Muscle of arm (tissue), 12 donors: ENCODE measurements around the gene FBXO42. TPM values are rescaled to one million over a fixed set of nuclear protein-coding genes. Genes with fewer than 3 reads are reported as not detected.
"Not testable (repeated sequence)": the region's sequence is repeated elsewhere in the genome, so short reads cannot be mapped to it uniquely, and the experiment has no call there.

Source experiments
- DNase-seq: peaks from one replicate; pipeline ENCODE4 v3.0.0-alpha.2; 2013
- polyA plus RNA-seq, 12 donors: library from polyadenylated mRNA; unstranded; fragments of 120-200 nt; gene quantifications; one replicate each; pipeline ENCODE4 v1.2.1, GENCODE V29; 2013; ENCODE audit not compliant: insufficient read length in 12 of 12

Gene FBXO42
- polyA plus RNA-seq, 12 donors = 13.9 to 18.9 (median 16.8) TPM; not detected in 1

GRCh38 chr1:16275591-16275990, 76.7 kb downstream of the FBXO42 start:
- no peak for DNase-seq

GRCh38 chr1:16267690-16268180, 84.5 kb downstream of the FBXO42 start:
- no peak for DNase-seq

- no peak for DNase-seq
Measured at GRCh38 chr1:16266411-16267118, 85.7 kb downstream of the FBXO42 start.

GRCh38 chr1:16262067-16262466, 90.2 kb downstream of the FBXO42 start:
- DNase-seq = no peak

GRCh38 chr1:16260814-16261213, 91.5 kb downstream of the FBXO42 start:
- no peak for DNase-seq

- DNase-seq = no peak
Measured at GRCh38 chr1:16258591-16259135, 93.6 kb downstream of the FBXO42 start.

- no peak for DNase-seq
Measured at GRCh38 chr1:16257968-16258367, 94.3 kb downstream of the FBXO42 start.

DNA sequence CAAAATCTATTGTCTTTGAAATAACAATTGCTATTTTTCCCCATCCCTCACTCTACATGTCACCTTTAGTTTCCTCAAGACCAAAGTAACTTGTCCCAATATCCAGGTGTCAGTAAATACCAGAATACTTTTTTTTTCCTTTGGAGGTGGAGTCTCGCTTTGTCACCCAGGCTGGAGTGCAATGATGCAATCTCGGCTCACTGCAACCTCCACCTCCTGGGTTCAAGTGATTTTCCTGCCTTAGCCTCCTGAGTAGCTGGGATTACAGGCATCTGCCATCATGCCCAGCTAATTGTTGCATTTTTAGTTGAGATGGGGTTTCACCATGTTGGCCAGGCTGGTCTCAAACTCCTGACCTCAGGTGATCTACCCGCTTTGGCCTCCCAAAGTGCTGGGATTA, 94.7 kb downstream of the FBXO42 start:
- not testable (repeated sequence) for DNase-seq

- DNase-seq = no peak
Measured at GRCh38 chr1:16256478-16256877, 95.8 kb downstream of the FBXO42 start.

DNA sequence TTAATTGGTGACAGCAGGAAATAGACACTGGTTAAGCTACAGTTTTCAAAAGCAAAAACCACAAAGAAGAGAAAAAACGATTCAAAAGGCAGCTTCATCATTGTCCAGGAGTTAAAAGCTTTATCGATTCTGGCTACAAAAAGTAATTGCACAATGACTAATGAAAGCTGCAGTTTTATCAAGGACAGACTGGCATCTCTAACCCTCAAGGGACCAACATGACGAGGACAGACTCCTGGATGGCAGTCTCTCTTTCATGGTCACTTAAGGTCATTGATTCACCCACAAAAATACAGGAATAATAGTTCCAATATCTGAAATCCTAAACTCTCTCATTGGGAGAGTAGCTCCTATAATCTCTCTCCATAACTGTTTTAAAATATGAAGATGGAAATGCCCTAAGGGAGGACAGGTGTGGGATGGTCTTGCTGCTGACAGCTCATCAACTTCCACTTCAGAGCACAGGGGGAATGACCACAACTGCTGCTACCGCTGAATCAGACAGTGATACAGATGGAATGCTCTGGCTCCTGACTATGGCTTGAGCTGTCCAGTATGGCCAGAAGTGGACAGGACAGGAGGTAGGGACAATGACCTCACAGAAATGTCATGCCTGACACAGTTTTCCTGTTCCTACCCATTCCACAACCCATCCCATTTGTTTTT, 97.9 kb downstream of the FBXO42 start:
- no peak for DNase-seq

DNA sequence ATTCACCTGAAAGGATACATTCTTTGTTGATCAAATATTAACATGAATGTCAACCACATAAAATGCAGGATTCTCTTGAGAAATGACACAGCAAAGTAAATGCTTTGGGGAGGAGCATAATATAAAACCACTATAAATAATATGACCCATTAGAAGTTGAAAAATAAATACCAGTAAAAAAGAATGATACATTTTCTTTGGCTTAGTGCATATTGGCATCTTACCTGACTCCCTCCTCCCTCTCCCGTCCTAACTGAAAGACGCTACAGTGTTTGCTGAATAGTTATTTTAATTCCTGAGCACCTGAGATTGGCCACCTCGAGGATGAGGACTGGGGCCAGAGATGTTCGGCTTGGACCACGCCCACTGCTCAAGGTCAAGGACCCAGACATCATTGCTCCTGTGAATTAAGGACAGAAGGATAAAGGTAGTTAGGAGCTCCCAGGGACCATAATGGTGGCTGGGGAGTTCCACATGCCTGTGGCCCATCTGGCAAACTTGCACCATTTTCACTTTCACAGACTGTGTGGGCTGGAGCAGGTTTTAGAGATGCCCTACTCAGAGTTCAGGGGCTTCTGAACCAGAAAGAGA, 98.9 kb downstream of the FBXO42 start:
- DNase-seq = no peak

- no peak for DNase-seq
Measured at GRCh38 chr1:16252912-16253311, 99.4 kb downstream of the FBXO42 start.

DNA sequence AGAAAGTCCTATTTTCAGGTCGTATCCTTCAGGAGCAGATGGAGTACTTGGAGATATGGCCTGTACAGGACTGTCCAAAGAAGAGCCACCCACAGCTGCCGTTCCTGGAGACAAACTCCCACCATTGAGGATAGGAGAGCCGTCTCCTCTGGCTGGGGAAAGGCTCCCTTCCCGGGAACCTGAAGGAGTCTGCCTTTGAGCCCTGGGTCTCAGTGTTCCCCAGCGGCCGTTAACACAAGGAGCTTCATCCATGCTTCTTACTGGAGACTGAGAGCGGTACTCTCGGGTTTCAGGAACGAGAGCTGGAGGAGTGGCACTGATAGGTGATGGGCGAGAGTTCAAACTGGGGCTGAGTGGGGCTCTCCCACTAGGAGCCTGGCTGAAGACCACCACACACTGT, 100.9 kb downstream of the FBXO42 start:
- DNase-seq = no peak

DNA sequence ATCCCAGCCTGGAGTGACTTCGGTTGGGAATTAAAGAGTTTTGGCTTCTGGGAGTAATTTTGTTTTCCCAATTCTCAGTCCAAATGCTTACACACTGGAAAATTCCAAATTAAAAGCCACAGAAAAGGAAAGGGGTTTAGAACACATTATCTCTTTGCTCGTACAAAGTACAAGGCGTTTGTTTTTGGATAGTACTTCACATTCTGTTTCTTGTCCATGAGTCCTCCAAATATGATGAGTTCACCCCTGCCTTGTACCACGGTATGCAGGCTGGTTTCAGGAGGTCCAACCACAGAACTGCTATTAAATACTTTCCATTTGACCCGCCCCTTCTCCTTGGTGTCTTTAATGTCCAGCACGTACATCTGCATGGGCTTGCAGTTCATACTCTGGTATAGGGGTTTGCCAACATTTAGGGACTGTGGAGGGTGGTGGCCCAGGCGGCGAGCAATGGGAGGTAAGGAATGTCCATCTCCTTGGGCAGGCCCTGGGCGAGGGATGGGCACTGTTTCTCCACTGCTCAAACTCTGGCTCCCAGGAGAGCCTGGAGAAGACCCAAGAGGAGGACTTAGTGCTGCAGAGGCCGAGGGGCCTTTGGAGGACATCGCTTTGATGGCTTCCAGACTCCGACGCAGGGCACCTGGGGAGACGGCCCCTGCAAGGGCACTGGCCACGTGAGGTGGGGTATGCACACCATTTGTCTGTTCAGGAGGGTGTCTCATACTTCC, 101.6 kb downstream of the FBXO42 start:
- DNase-seq = no peak

DNA sequence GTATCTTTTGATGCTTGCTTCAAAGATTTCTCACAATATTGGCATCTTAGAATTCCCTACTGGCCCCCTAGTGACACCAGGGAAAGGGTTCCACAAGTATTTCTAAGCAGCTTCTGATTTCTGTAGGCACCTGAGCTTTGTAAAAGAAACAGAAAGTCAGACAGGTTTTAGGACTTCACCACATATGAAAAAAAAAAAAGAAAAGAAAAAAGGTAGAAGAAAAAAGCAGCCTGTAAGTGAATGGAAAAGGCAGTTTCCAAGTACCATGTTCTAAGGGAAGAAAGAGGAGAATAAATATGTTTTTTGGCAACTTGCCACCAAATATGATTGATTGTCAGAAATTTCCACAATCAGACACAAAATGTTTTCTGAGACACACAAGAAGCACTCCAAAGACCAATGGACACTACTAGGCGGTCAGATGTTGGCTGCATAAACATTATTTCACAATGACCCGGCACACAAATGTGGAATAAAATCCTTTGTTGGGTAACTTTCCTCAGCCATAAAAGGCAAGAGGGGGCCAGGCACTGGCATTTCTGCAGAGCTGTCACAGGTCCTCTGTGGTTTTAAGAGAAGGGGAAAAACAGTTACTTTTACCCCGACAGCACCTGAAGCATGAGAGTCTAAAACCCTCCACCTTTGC, 102.6 kb downstream of the FBXO42 start:
- peak; percentile 35 for DNase-seq

GRCh38 chr1:16248603-16249516, 103.4 kb downstream of the FBXO42 start:
- peak; percentile 49 for DNase-seq

GRCh38 chr1:16248007-16248436, 104.3 kb downstream of the FBXO42 start:
- no peak for DNase-seq

DNA sequence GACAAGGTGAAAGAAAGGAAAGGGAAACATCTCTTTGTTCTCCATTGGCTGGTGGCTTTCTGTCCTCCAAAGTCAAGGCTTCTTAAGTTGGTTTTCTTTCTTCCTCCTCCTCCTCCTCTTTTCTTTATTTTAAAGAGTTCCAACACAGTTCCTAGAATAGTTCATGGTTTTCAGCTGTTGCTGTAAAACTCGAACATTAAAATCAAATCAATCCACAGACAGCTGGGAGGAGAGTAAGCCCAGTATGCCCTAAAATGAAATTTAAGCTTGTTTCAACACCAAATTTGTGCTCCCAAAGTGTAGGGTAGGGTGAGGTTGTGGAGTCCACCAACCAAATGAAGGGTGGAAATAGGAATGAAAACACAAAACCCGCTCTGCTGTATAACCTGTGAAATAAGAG, 104.8 kb downstream of the FBXO42 start:
- no peak for DNase-seq

- DNase-seq = no peak
Measured at GRCh38 chr1:16246961-16247360, 105.3 kb downstream of the FBXO42 start.

GRCh38 chr1:16246239-16246638, 106.0 kb downstream of the FBXO42 start:
- not testable (repeated sequence) for DNase-seq
